Measurements from ENCODE around the gene NTSR1.

Gene NTSR1

GRCh38 chr20:62706857-62707256, 1.8 kb upstream of the NTSR1 start:
- in situ Hi-C loops (cut with MboI; ENCODE audit: low sequenced_read_pairs) = no loop called here

DNA sequence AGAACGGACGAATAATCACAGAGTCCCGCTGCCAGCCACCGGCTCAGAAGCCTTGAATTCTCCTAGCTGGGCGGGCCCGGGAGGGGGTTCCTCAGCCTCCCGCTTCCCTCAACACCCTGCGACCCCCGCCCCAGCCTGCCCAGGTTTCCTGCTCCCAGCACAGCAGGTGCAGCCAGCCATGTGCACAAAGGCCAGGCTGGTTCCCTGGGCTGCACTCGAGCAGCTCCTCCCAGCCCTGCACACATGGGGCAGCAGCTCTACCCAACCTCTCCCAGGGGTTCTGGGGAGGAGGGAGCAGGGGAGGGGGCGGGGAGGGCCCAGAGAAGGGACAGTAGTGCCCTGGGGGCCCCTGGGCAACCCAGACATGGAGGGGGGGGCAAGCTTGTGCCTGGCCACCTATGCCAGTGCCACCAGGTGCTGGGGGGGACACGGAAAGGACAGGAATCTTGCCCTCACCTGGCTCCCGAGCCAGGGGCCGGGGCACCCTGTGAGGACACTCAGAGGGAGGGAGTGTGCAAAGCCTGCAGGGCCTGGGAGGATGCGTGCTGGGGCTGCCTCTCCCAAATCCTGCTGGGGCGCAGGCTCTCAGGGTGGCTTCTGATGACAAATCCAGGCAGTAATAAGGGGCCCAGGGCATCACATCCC, 1.2 kb upstream of the NTSR1 start:
- in situ Hi-C loops (cut with MboI; ENCODE audit: low sequenced_read_pairs) = no loop called here

- in situ Hi-C loops (cut with MboI; ENCODE audit: low sequenced_read_pairs) = no loop called here
Measured at GRCh38 chr20:62707921-62708521, 615 bp upstream of the NTSR1 start.

- in situ Hi-C loops (cut with MboI; ENCODE audit: low sequenced_read_pairs) = no loop called here
Measured at GRCh38 chr20:62709537-62709905, 885 bp downstream of the NTSR1 start.

DNA sequence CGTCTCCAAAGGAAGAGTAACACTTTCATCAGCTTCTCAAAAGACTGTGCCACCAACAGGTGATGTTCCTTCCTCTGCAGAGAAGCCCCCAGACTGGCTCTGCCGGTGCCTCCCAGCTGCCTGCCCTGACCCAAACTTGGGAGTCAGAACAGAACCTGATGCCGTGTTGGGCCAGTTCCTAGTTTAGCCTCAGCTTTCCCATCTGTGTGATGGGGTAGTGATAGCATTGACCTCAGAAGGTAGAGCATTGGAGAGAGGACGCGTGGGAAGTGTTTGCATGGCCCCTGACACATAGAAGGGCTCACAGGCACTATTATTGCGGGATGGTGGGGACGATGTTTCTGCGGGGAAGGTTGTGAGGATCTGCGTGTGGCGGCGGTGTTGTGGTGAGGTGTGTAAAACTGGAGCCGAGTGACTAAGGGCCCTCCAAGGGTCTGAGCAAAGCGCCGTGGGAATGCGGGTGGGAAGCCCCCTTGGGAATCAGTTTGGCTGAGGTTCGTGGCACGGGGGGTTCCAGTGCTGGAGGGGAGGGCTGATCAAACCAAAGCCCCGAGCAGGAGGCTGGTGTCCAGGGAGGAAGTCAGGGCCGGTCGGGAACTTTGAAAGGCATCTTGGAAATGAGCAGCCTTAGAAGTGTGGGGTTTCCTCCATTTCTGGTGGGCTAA, 1.7 kb downstream of the NTSR1 start:
- in situ Hi-C loops (cut with MboI; ENCODE audit: low sequenced_read_pairs) = no loop called here

- in situ Hi-C loops (cut with MboI; ENCODE audit: low sequenced_read_pairs) = no loop called here
Measured at GRCh38 chr20:62710886-62711702, 2.5 kb downstream of the NTSR1 start.

- in situ Hi-C loops (cut with MboI; ENCODE audit: low sequenced_read_pairs) = no loop called here
Measured at GRCh38 chr20:62711703-62712101, 3.1 kb downstream of the NTSR1 start.

GRCh38 chr20:62712606-62713005, 4.0 kb downstream of the NTSR1 start:
- in situ Hi-C loops (cut with MboI; ENCODE audit: low sequenced_read_pairs) = no loop called here

DNA sequence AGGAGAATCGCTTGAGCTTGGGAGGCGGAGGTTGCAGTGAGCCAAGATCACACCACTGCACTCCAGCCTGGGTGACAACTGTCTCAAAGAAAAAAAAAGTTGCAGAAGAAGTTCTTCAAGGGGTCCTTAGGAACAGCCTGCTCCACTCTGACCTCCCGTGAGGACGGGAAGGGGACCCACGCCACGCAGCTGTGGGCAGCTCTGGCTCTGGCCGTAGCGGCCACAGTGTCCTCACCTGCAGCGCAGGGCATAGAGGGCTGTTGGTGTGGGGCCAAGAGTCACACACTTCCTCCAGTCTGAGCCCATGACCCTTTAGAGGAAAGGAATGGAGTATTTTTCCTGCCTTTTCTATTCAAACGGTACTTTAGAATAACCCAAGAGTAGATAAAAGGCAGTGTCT, 5.4 kb downstream of the NTSR1 start:
- in situ Hi-C loops (cut with MboI; ENCODE audit: low sequenced_read_pairs) = no loop called here

DNA sequence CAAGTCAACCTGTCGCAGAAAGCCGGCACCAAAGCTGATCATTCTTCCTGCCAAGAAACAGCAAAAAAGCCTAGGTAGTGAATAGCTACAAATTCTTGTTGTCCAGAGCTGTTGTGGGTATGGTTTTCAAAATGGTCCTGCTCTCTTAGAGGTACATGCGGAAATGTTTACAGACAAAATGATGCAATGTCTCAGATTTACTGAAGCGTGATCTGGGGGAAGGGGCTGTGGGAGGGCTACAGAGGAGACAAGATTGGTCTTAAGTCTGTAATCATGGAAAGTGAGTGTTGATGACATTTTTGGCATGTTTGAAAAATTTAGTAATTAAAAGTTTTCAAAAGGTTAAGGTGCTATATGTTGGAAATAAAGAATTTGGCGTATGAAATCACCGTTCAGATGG, 6.2 kb downstream of the NTSR1 start:
- in situ Hi-C loops (cut with MboI; ENCODE audit: low sequenced_read_pairs) = no loop called here

- in situ Hi-C loops (cut with MboI; ENCODE audit: low sequenced_read_pairs) = no loop called here
Measured at GRCh38 chr20:62715201-62715600, 6.6 kb downstream of the NTSR1 start.

GRCh38 chr20:62716198-62716940, 7.7 kb downstream of the NTSR1 start:
- in situ Hi-C loops (cut with MboI; ENCODE audit: low sequenced_read_pairs) = no loop called here

DNA sequence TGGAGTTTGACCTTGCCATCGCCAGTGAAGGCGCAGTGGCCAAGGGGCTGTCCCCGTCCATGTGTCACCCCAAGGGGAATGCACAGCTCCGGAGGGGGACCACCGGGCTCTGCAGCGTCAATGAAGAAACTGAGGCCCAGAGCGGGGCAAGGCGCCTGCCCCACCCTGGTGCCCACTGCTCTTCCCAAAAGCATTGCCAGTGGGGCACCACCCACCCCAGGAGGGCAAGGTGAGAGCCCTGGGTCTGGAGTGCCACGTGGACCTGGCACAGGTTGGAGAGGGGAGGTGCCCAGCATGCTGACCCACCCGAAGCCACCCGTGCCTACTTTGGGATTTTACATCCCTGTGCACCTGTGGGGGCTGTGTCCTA, 8.3 kb downstream of the NTSR1 start:
- in situ Hi-C loops (cut with MboI; ENCODE audit: low sequenced_read_pairs) = no loop called here

DNA sequence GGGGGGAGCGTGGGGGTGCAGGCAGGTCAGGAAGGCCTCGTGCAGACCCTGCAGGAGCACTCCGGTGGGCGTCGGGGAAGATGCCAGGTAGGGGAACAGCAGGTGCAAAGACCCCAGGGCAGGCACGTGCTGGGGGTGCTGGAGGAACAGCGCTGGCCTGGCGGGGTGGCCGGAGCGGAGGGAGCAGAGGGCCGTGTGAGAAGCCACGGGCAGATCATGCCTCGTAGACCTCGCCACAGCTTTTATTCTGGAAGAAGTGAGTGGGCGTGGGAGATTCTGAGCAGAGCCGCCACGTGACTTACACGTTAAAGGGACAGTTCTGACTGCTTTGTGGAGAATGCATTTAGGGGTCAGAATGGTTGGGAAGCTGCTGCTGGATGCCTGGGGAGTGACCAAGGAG, 9.3 kb downstream of the NTSR1 start:
- in situ Hi-C loops (cut with MboI; ENCODE audit: low sequenced_read_pairs) = no loop called here

DNA sequence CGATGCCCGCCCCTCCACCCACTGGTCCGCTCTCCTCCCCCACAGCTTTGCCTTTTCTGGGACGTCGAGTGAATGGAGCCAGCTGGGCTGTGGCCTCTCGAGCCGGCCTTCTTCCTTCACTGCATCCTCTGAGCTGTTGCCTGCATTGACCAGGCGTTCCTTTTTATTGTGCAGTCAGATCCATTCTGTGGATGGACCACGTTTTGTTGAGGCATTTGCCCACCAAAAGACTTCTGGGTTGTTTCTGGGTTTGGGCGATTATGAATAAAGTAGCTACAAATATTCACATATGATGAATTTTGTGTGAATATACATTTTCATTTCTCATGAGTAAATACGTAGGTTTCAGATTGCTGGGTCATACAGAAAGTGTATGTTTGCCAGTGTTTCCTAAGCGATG, 9.9 kb downstream of the NTSR1 start:
- in situ Hi-C loops (cut with MboI; ENCODE audit: low sequenced_read_pairs) = no loop called here

GRCh38 chr20:62719250-62719935, 10.8 kb downstream of the NTSR1 start:
- in situ Hi-C loops (cut with MboI; ENCODE audit: low sequenced_read_pairs) = no loop called here

- in situ Hi-C loops (cut with MboI; ENCODE audit: low sequenced_read_pairs) = no loop called here
Measured at GRCh38 chr20:62721511-62722370, 13.1 kb downstream of the NTSR1 start.

GRCh38 chr20:62722627-62723026, 14.0 kb downstream of the NTSR1 start:
- in situ Hi-C loops (cut with MboI; ENCODE audit: low sequenced_read_pairs) = no loop called here

DNA sequence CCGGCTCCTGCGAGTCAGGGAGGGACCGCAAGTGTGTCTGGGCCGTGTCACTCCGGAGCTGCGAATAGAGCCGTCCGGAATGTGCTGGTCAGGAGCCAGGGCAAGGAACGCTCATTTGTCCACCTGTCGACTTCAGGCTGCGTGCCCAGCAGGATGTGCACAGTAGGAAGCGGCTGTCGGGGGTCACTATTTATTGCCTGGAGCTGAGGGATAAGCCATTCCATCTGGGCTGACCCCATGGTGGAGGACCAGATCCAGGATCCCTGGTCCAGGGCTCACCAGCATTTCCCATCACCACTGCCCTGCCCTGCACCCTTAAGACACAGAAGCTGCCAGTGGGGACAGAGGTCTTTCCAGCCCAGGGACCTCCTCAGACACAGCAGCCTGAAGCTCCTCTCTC, 14.7 kb downstream of the NTSR1 start:
- in situ Hi-C loops (cut with MboI; ENCODE audit: low sequenced_read_pairs) = no loop called here
